ENCODE measurements around the gene P2RX4. TPM values are rescaled to one million over a fixed set of nuclear protein-coding genes. Genes with fewer than 3 reads are reported as not detected.

Gene P2RX4
- total RNA-seq, 1 donor from 2014 or later, result 17.0 TPM

- no peak overlapping the region for H3K4me3 Mint-ChIP-seq
- DNase-seq (ENCODE audit: extremely low spot score, unreplicated experiment), result no peak
- no peak for TF ChIP-seq CTCF (conservative IDR thresholded peaks at IDR 0.05)
- H3K9me3 Mint-ChIP-seq, result no peaks in the 10 kb centered on the region
- H3K27ac Mint-ChIP-seq, result no peak overlapping the region
- no peaks in the 10 kb centered on the region for H3K27me3 Mint-ChIP-seq
- peaks cover 7% of the 10 kb centered on the region for H3K36me3 Mint-ChIP-seq
- H3K4me1 Mint-ChIP-seq (ENCODE audit: unreplicated experiment), result peaks cover 8% of the 10 kb centered on the region
Observed at GRCh38 chr12:121237415-121237814, 27.5 kb downstream of the P2RX4 start.

GRCh38 chr12:121238086-121238485 is 28.2 kb downstream of the P2RX4 start:
- Mint-ChIP-seq H3K27ac (no peak overlapping the region), H3K36me3 (peaks cover 7% of the 10 kb centered on the region), H3K4me1 (ENCODE audit: unreplicated experiment) (peaks cover 8% of the 10 kb centered on the region)

GRCh38 chr12:121238604-121239350 is 28.8 kb downstream of the P2RX4 start:
- TF ChIP-seq CTCF (conservative IDR thresholded peaks at IDR 0.05), result no peak
- Mint-ChIP-seq H3K36me3 (peaks cover 13% of the 10 kb centered on the region), H3K9me3 (no peaks in the 10 kb centered on the region), H3K27me3 (no peaks in the 10 kb centered on the region), H3K27ac (no peak overlapping the region), H3K4me3 (no peak overlapping the region), H3K4me1 (ENCODE audit: unreplicated experiment) (peaks cover 8% of the 10 kb centered on the region)
- DNase-seq (ENCODE audit: extremely low spot score, unreplicated experiment), result no peak

More at GRCh38 chr12:121238086-121238485, 28.2 kb downstream of the P2RX4 start:
- no peaks in the 10 kb centered on the region for H3K27me3 Mint-ChIP-seq
- no peak for TF ChIP-seq CTCF (conservative IDR thresholded peaks at IDR 0.05)
- H3K9me3 Mint-ChIP-seq, result no peaks in the 10 kb centered on the region
- no peak for DNase-seq (ENCODE audit: extremely low spot score, unreplicated experiment)
- no peak overlapping the region for H3K4me3 Mint-ChIP-seq

GRCh38 chr12:121239351-121240061 is 29.6 kb downstream of the P2RX4 start:
- TF ChIP-seq CTCF (conservative IDR thresholded peaks at IDR 0.05), result no peak
- peaks cover 13% of the 10 kb centered on the region for H3K36me3 Mint-ChIP-seq
- peaks cover 8% of the 10 kb centered on the region for H3K4me1 Mint-ChIP-seq (ENCODE audit: unreplicated experiment)
- H3K9me3 Mint-ChIP-seq, result no peaks in the 10 kb centered on the region
- H3K4me3 Mint-ChIP-seq, result no peak overlapping the region
- DNase-seq (ENCODE audit: extremely low spot score, unreplicated experiment), result no peak
- no peaks in the 10 kb centered on the region for H3K27me3 Mint-ChIP-seq
- no peak overlapping the region for H3K27ac Mint-ChIP-seq

GRCh38 chr12:121240062-121240420 is 30.1 kb downstream of the P2RX4 start:
- Mint-ChIP-seq H3K4me1 (ENCODE audit: unreplicated experiment) (peaks cover 8% of the 10 kb centered on the region), H3K4me3 (no peak overlapping the region), H3K27ac (no peak overlapping the region)

More at GRCh38 chr12:121240062-121240420, 30.1 kb downstream of the P2RX4 start:
- Mint-ChIP-seq H3K36me3 (peaks cover 13% of the 10 kb centered on the region), H3K9me3 (no peaks in the 10 kb centered on the region), H3K27me3 (no peaks in the 10 kb centered on the region)
- DNase-seq (ENCODE audit: extremely low spot score, unreplicated experiment), result no peak
- no peak for TF ChIP-seq CTCF (conservative IDR thresholded peaks at IDR 0.05)
